ENCODE measurements around the gene ZNHIT6.
A peak's percentile ranks its signal among the peaks of the same experiment; 100 is the strongest.

The ZNHIT6 gene

GRCh38 chr1:85616364-85616705 lies 91.9 kb downstream of the ZNHIT6 start:
- peak; percentile 57 for DNase-seq

GRCh38 chr1:85615586-85616363 lies 92.5 kb downstream of the ZNHIT6 start:
- peak; percentile 52 for DNase-seq

- peak; percentile 89 for DNase-seq
Measured at GRCh38 chr1:85612704-85613361, 95.4 kb downstream of the ZNHIT6 start.

- peak; percentile 95 for DNase-seq
Measured at GRCh38 chr1:85611856-85612255, 96.4 kb downstream of the ZNHIT6 start.

GRCh38 chr1:85611425-85611824 lies 96.8 kb downstream of the ZNHIT6 start:
- DNase-seq = peak; percentile 50

- no peak for DNase-seq
Measured at GRCh38 chr1:85609976-85610375, 98.3 kb downstream of the ZNHIT6 start.

- no peak for DNase-seq
Measured at GRCh38 chr1:85608851-85609250, 99.4 kb downstream of the ZNHIT6 start.

GRCh38 chr1:85607921-85608265 lies 100.3 kb downstream of the ZNHIT6 start:
- DNase-seq = peak; percentile 48

GRCh38 chr1:85607126-85607920 lies 100.9 kb downstream of the ZNHIT6 start:
- peak; percentile 99 for DNase-seq

- peak; percentile 46 for DNase-seq
Measured at GRCh38 chr1:85606414-85606800, 101.8 kb downstream of the ZNHIT6 start.

- peak; percentile 29 for DNase-seq
Measured at GRCh38 chr1:85605484-85606413, 102.5 kb downstream of the ZNHIT6 start.

GRCh38 chr1:85604298-85604997 lies 103.8 kb downstream of the ZNHIT6 start:
- peak; percentile 8 for DNase-seq

GRCh38 chr1:85603086-85603880 lies 105.0 kb downstream of the ZNHIT6 start:
- peak; percentile 22 for DNase-seq

- DNase-seq = peak; percentile 50
Measured at GRCh38 chr1:85602571-85602970, 105.7 kb downstream of the ZNHIT6 start.

GRCh38 chr1:85601901-85602300 lies 106.3 kb downstream of the ZNHIT6 start:
- no peak for DNase-seq

GRCh38 chr1:85599681-85600080 lies 108.6 kb downstream of the ZNHIT6 start:
- DNase-seq = no peak
